ENCODE data around the gene PRM1. TPM values are rescaled to one million over a fixed set of nuclear protein-coding genes. Genes with fewer than 3 reads are reported as not detected.

Gene PRM1
- total RNA-seq, 2 donors from 2014 or later = not detected

GRCh38 chr16:11245222-11245737, 35.9 kb downstream of the PRM1 start:
- Histone ChIP-seq H3K4me1 (no peaks in the 10 kb centered on the region), H3K27me3 (no peaks in the 10 kb centered on the region), H3K27ac (no peak overlapping the region), H3K36me3 (no peaks in the 10 kb centered on the region), H3K4me3 (no peak overlapping the region), H3K9ac (ENCODE audit: low read depth in 2 of 2, low read length in 2 of 2) (no peak overlapping the region), H3K9me3 (no peaks in the 10 kb centered on the region)
- intact Hi-C loops (cut with DNase I) = no loop called here
- no peak for DNase-seq
- TF ChIP-seq CTCF (IDR thresholded peaks at IDR 0.05) = no peak

GRCh38 chr16:11242658-11243057, 38.5 kb downstream of the PRM1 start:
- no peaks in the 10 kb centered on the region for H3K9me3 ChIP-seq
- H3K27me3 ChIP-seq = no peaks in the 10 kb centered on the region
- no peak overlapping the region for H3K27ac ChIP-seq
- no peaks in the 10 kb centered on the region for H3K4me1 ChIP-seq
- TF ChIP-seq CTCF (IDR thresholded peaks at IDR 0.05) = no peak
- no peak overlapping the region for H3K9ac ChIP-seq (ENCODE audit: low read depth in 2 of 2, low read length in 2 of 2)
- no peak for DNase-seq
- H3K36me3 ChIP-seq = no peaks in the 10 kb centered on the region
- intact Hi-C loops (cut with DNase I) = no loop called here
- no peak overlapping the region for H3K4me3 ChIP-seq

GRCh38 chr16:11241480-11242204, 39.5 kb downstream of the PRM1 start:
- Histone ChIP-seq H3K27me3 (no peaks in the 10 kb centered on the region), H3K36me3 (no peaks in the 10 kb centered on the region), H3K4me1 (no peaks in the 10 kb centered on the region), H3K4me3 (no peak overlapping the region), H3K27ac (no peak overlapping the region), H3K9me3 (no peaks in the 10 kb centered on the region), H3K9ac (ENCODE audit: low read depth in 2 of 2, low read length in 2 of 2) (no peak overlapping the region)
- DNase-seq = no peak
- no peak for TF ChIP-seq CTCF (IDR thresholded peaks at IDR 0.05)
- intact Hi-C loops (cut with DNase I) = no loop called here

- intact Hi-C loops (cut with DNase I) = no loop called here
- Histone ChIP-seq H3K9me3 (no peaks in the 10 kb centered on the region), H3K9ac (ENCODE audit: low read depth in 2 of 2, low read length in 2 of 2) (no peak overlapping the region), H3K4me1 (no peaks in the 10 kb centered on the region), H3K27ac (no peak overlapping the region), H3K27me3 (no peaks in the 10 kb centered on the region), H3K36me3 (no peaks in the 10 kb centered on the region), H3K4me3 (no peak overlapping the region)
- DNase-seq = no peak
- no peak for TF ChIP-seq CTCF (IDR thresholded peaks at IDR 0.05)
Measured at GRCh38 chr16:11240636-11241473, 40.3 kb downstream of the PRM1 start.

- intact Hi-C loops (cut with DNase I) = no loop called here
- H3K9me3 ChIP-seq = no peaks in the 10 kb centered on the region
- TF ChIP-seq CTCF (IDR thresholded peaks at IDR 0.05) = no peak
- no peak for DNase-seq
- no peaks in the 10 kb centered on the region for H3K36me3 ChIP-seq
- H3K27me3 ChIP-seq = no peaks in the 10 kb centered on the region
- H3K9ac ChIP-seq (ENCODE audit: low read depth in 2 of 2, low read length in 2 of 2) = no peak overlapping the region
- H3K4me3 ChIP-seq = no peak overlapping the region
- H3K4me1 ChIP-seq = peaks cover 5% of the 10 kb centered on the region
- H3K27ac ChIP-seq = no peak overlapping the region
Measured at GRCh38 chr16:11239644-11240632, 41.2 kb downstream of the PRM1 start.
